ENCODE measurements around the gene CLIP1. TPM values are rescaled to one million over a fixed set of nuclear protein-coding genes. Genes with fewer than 3 reads are reported as not detected.
"Not testable (repeated sequence)": the region's sequence is repeated elsewhere in the genome, so short reads cannot be mapped to it uniquely, and the experiment has no call there.

The CLIP1 gene
- polyA plus RNA-seq, 4 donors: 16.1 to 34.9 (median 19.7) TPM

GRCh38 chr12:122447825-122448224, 25.4 kb upstream of the CLIP1 start:
- DNase-seq; H3K27ac ChIP-seq (ENCODE audit: low read depth in 1 of 3, low read length in 2 of 3); H3K36me3 ChIP-seq (ENCODE audit: control insufficient read depth in 3 of 3, insufficient read depth in 2 of 3, low read depth in 1 of 3, low read length in 3 of 3); H3K4me1 ChIP-seq (ENCODE audit: control insufficient read depth in 3 of 3, insufficient read depth in 2 of 3, low read depth in 1 of 3, low read length in 2 of 3); H3K9me3 ChIP-seq (ENCODE audit: control insufficient read depth in 2 of 2, insufficient read depth in 1 of 2, low read depth in 1 of 2, low read length in 1 of 2); FAIRE-seq; H3K27me3 ChIP-seq (ENCODE audit: control insufficient read depth in 3 of 3, insufficient read depth in 3 of 3, low read length in 3 of 3); H3K4me3 ChIP-seq (ENCODE audit: low read depth in 1 of 3, low read length in 3 of 3): not testable (repeated sequence)
- 93 to 97% (median 95%) methylated on average over 3 of the region's 3 CpGs for WGBS, 3 donors

DNA sequence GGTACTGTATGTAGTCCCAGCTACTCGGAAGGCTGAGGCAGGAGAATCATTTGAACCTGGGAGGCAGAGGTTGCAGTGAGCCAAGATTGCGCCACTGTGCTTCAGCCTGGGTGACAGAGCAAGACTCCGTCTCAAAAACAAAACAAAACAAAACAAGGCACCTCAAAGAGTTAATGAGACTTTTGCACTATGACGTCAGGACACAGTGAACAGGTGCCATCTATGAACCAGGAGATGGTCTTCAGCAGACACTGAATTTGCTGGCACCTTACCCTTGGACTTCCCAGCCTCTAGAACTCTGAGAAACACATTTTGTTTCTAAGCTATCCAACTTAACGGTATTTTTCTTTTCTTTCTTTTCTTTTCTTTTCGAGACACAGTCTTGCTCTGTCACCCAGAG, 23.9 kb upstream of the CLIP1 start:
- H3K9me3 ChIP-seq (ENCODE audit: control insufficient read depth in 2 of 2, insufficient read depth in 1 of 2, low read depth in 1 of 2, low read length in 1 of 2); H3K4me1 ChIP-seq (ENCODE audit: control insufficient read depth in 3 of 3, insufficient read depth in 2 of 3, low read depth in 1 of 3, low read length in 2 of 3); FAIRE-seq; H3K27ac ChIP-seq (ENCODE audit: low read depth in 1 of 3, low read length in 2 of 3); DNase-seq; H3K4me3 ChIP-seq (ENCODE audit: low read depth in 1 of 3, low read length in 3 of 3); H3K36me3 ChIP-seq (ENCODE audit: control insufficient read depth in 3 of 3, insufficient read depth in 2 of 3, low read depth in 1 of 3, low read length in 3 of 3); H3K27me3 ChIP-seq (ENCODE audit: control insufficient read depth in 3 of 3, insufficient read depth in 3 of 3, low read length in 3 of 3): not testable (repeated sequence)
- 71 to 76% (median 72%) methylated on average over 6 of the region's 6 CpGs for WGBS, 3 donors

DNA sequence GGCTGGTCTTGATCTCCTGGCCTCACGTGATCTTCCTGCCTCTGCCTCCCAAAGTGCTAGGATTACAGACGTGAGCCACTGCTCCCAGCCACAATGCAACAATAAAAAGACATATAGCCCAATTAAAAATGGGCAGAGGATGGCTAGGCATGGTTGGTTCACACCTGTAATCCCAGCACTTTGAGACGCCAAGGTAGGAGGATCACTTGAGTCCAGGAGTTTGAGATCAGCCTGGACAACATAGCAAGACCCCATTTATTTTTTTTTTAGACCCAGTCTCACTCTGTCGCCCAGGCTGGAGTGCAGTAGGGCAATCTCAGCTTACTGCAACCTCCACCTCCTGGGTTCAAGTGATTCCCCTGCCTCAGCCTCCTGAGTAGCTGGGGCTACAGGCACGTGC, 21.6 kb upstream of the CLIP1 start:
- H3K4me3 ChIP-seq (ENCODE audit: low read depth in 1 of 3, low read length in 3 of 3); FAIRE-seq; DNase-seq; H3K9me3 ChIP-seq (ENCODE audit: control insufficient read depth in 2 of 2, insufficient read depth in 1 of 2, low read depth in 1 of 2, low read length in 1 of 2); H3K36me3 ChIP-seq (ENCODE audit: control insufficient read depth in 3 of 3, insufficient read depth in 2 of 3, low read depth in 1 of 3, low read length in 3 of 3); H3K27me3 ChIP-seq (ENCODE audit: control insufficient read depth in 3 of 3, insufficient read depth in 3 of 3, low read length in 3 of 3); H3K4me1 ChIP-seq (ENCODE audit: control insufficient read depth in 3 of 3, insufficient read depth in 2 of 3, low read depth in 1 of 3, low read length in 2 of 3); H3K27ac ChIP-seq (ENCODE audit: low read depth in 1 of 3, low read length in 2 of 3): not testable (repeated sequence)
- 74 to 83% (median 76%) methylated on average over 5 of the region's 5 CpGs for WGBS, 3 donors

DNA sequence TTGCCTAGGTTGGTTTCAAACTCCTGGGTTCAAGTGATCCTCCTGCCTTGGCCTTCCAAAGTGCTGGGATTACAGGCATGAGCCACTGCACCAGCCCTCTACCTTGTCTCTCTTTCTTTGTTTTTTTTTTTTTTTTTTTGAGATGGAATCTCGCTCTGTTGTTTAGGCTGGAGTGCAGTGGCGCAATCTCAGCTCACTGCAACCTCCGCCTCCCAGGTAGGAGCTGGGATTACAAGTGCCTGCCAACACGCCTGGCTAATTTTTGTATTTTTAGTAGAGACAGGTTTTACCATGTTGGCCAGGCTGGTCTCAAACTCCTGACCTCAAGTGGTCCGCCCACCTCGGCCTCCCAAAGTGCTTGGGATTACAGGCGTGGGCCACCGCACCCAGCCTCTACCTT, 16.4 kb upstream of the CLIP1 start:
- not testable (repeated sequence) for H3K36me3 ChIP-seq (ENCODE audit: control insufficient read depth in 3 of 3, insufficient read depth in 2 of 3, low read depth in 1 of 3, low read length in 3 of 3); H3K4me3 ChIP-seq (ENCODE audit: low read depth in 1 of 3, low read length in 3 of 3); H3K4me1 ChIP-seq (ENCODE audit: control insufficient read depth in 3 of 3, insufficient read depth in 2 of 3, low read depth in 1 of 3, low read length in 2 of 3); H3K9me3 ChIP-seq (ENCODE audit: control insufficient read depth in 2 of 2, insufficient read depth in 1 of 2, low read depth in 1 of 2, low read length in 1 of 2); FAIRE-seq; H3K27ac ChIP-seq (ENCODE audit: low read depth in 1 of 3, low read length in 2 of 3); H3K27me3 ChIP-seq (ENCODE audit: control insufficient read depth in 3 of 3, insufficient read depth in 3 of 3, low read length in 3 of 3); DNase-seq
- WGBS, 3 donors: 89 to 96% (median 93%) methylated on average over 8 of the region's 8 CpGs

GRCh38 chr12:122437656-122438121, 15.2 kb upstream of the CLIP1 start:
- FAIRE-seq (no peak), DNase-seq (no peak)
- H3K4me1 ChIP-seq (ENCODE audit: control insufficient read depth in 3 of 3, insufficient read depth in 2 of 3, low read depth in 1 of 3, low read length in 2 of 3): no peaks in the 10 kb centered on the region
- no peak overlapping the region for H3K4me3 ChIP-seq (ENCODE audit: low read depth in 1 of 3, low read length in 3 of 3)
- H3K27ac ChIP-seq (ENCODE audit: low read depth in 1 of 3, low read length in 2 of 3): no peak overlapping the region
- H3K36me3 ChIP-seq (ENCODE audit: control insufficient read depth in 3 of 3, insufficient read depth in 2 of 3, low read depth in 1 of 3, low read length in 3 of 3): no peaks in the 10 kb centered on the region
- peaks cover 0 to 4% (median 0%) of the 10 kb centered on the region in 3 donors for H3K27me3 ChIP-seq (ENCODE audit: control insufficient read depth in 3 of 3, insufficient read depth in 3 of 3, low read length in 3 of 3)
- 61 to 68% (median 62%) methylated on average over 8 of the region's 8 CpGs for WGBS, 3 donors
- no peaks in the 10 kb centered on the region for H3K9me3 ChIP-seq (ENCODE audit: control insufficient read depth in 2 of 2, insufficient read depth in 1 of 2, low read depth in 1 of 2, low read length in 1 of 2)

- peaks cover 0 to 4% (median 0%) of the 10 kb centered on the region in 3 donors for H3K27me3 ChIP-seq (ENCODE audit: control insufficient read depth in 3 of 3, insufficient read depth in 3 of 3, low read length in 3 of 3)
- H3K4me1 ChIP-seq (ENCODE audit: control insufficient read depth in 3 of 3, insufficient read depth in 2 of 3, low read depth in 1 of 3, low read length in 2 of 3): no peaks in the 10 kb centered on the region
- no peaks in the 10 kb centered on the region for H3K9me3 ChIP-seq (ENCODE audit: control insufficient read depth in 2 of 2, insufficient read depth in 1 of 2, low read depth in 1 of 2, low read length in 1 of 2)
- 50 to 82% (median 55%) methylated on average over 4 of the region's 4 CpGs for WGBS, 3 donors
- no peak overlapping the region for H3K27ac ChIP-seq (ENCODE audit: low read depth in 1 of 3, low read length in 2 of 3)
- DNase-seq (no peak), FAIRE-seq (no peak)
- no peak overlapping the region for H3K4me3 ChIP-seq (ENCODE audit: low read depth in 1 of 3, low read length in 3 of 3)
- H3K36me3 ChIP-seq (ENCODE audit: control insufficient read depth in 3 of 3, insufficient read depth in 2 of 3, low read depth in 1 of 3, low read length in 3 of 3): no peaks in the 10 kb centered on the region
Observed at GRCh38 chr12:122435186-122435585, 12.7 kb upstream of the CLIP1 start.

- not testable (repeated sequence) for DNase-seq; H3K9me3 ChIP-seq (ENCODE audit: control insufficient read depth in 2 of 2, insufficient read depth in 1 of 2, low read depth in 1 of 2, low read length in 1 of 2); H3K36me3 ChIP-seq (ENCODE audit: control insufficient read depth in 3 of 3, insufficient read depth in 2 of 3, low read depth in 1 of 3, low read length in 3 of 3); H3K4me3 ChIP-seq (ENCODE audit: low read depth in 1 of 3, low read length in 3 of 3); H3K4me1 ChIP-seq (ENCODE audit: control insufficient read depth in 3 of 3, insufficient read depth in 2 of 3, low read depth in 1 of 3, low read length in 2 of 3); H3K27ac ChIP-seq (ENCODE audit: low read depth in 1 of 3, low read length in 2 of 3); H3K27me3 ChIP-seq (ENCODE audit: control insufficient read depth in 3 of 3, insufficient read depth in 3 of 3, low read length in 3 of 3); FAIRE-seq
- 97 to 98% (median 98%) methylated on average over 5 of the region's 5 CpGs for WGBS, 3 donors
Observed at GRCh38 chr12:122429043-122429442, 6.6 kb upstream of the CLIP1 start.

- 97 to 98% (median 97%) methylated on average over 9 of the region's 9 CpGs for WGBS, 3 donors
- FAIRE-seq: no peak
- Histone ChIP-seq H3K36me3 (ENCODE audit: control insufficient read depth in 3 of 3, insufficient read depth in 2 of 3, low read depth in 1 of 3, low read length in 3 of 3) (no peaks in the 10 kb centered on the region), H3K4me3 (ENCODE audit: low read depth in 1 of 3, low read length in 3 of 3) (no peak overlapping the region), H3K4me1 (ENCODE audit: control insufficient read depth in 3 of 3, insufficient read depth in 2 of 3, low read depth in 1 of 3, low read length in 2 of 3) (peaks cover 0 to 7% (median 0%) of the 10 kb centered on the region in 3 donors), H3K27ac (ENCODE audit: low read depth in 1 of 3, low read length in 2 of 3) (no peak overlapping the region), H3K27me3 (ENCODE audit: control insufficient read depth in 3 of 3, insufficient read depth in 3 of 3, low read length in 3 of 3) (no peaks in the 10 kb centered on the region), H3K9me3 (ENCODE audit: control insufficient read depth in 2 of 2, insufficient read depth in 1 of 2, low read depth in 1 of 2, low read length in 1 of 2) (no peaks in the 10 kb centered on the region)
- no peak for DNase-seq
Observed at GRCh38 chr12:122427403-122427802, 4.9 kb upstream of the CLIP1 start.

All from small intestine (tissue), 7 donors.